Neural progenitor cell (in vitro differentiated cells): ENCODE measurements around the gene APH1B. TPM values are rescaled to one million over a fixed set of nuclear protein-coding genes. Genes with fewer than 3 reads are reported as not detected.

ENCODE experiments used
- DNase-seq: peaks from one replicate; pipeline ENCODE4 v3.0.0-alpha.2; 2016; ENCODE audit warnings: low spot score
- H2AFZ ChIP-seq: fragments of 200-600 bp; sonication (generic); replicated peaks from 2 replicates; pipeline ENCODE4 v1.6.1; 2016; ENCODE audit warnings: antibody characterized with exemption
- H3F3A ChIP-seq: fragments of 200-600 bp; sonication (generic); 2 replicates; pipeline ENCODE4 v1.6.1; 2016; ENCODE audit warnings: antibody characterized with exemption, low read depth
- H3K27ac ChIP-seq: fragments of 200-600 bp; sonication (generic); 2 replicates; pipeline ENCODE4 v1.5.1; 2016; ENCODE audit warnings: mild to moderate bottlenecking
- H3K27me3 ChIP-seq: fragments of 200-600 bp; sonication (generic); 2 replicates; pipeline ENCODE4 v1.6.1; 2016; ENCODE audit warnings: mild to moderate bottlenecking, moderate library complexity
- H3K36me3 ChIP-seq: fragments of 200-600 bp; sonication (generic); 2 replicates; pipeline ENCODE4 v1.5.1; 2016
- H3K4me1 ChIP-seq: fragments of 200-600 bp; sonication (generic); 2 replicates; pipeline ENCODE4 v1.6.1; 2016; ENCODE audit warnings: mixed run types
- H3K4me2 ChIP-seq: fragments of 200-600 bp; sonication (generic); 2 replicates; pipeline ENCODE4 v1.6.1; 2016
- H3K4me3 ChIP-seq: fragments of 200-600 bp; sonication (generic); 2 replicates; pipeline ENCODE4 v1.5.1; 2016
- H3K79me2 ChIP-seq: fragments of 200-600 bp; sonication (generic); 2 replicates; pipeline ENCODE4 v1.6.1; 2016; ENCODE audit warnings: low read depth
- H3K9ac ChIP-seq: fragments of 200-600 bp; sonication (generic); 2 replicates; pipeline ENCODE4 v1.6.1; 2016
- H3K9me3 ChIP-seq: fragments of 200-600 bp; sonication (generic); 2 replicates; pipeline ENCODE4 v1.5.1; 2016; ENCODE audit warnings: low read depth
- H4K20me1 ChIP-seq: fragments of 200-600 bp; sonication (generic); 2 replicates; pipeline ENCODE4 v1.6.1; 2016; ENCODE audit warnings: low read depth
- H3K27ac Mint-ChIP-seq: 3 replicates; pipeline ENCODE4 v1.8.0; 2021; ENCODE audit warnings: mixed read lengths
- H3K27me3 Mint-ChIP-seq: 2 replicates; pipeline ENCODE4 v1.8.0; 2022; ENCODE audit warnings: low read depth, mild to moderate bottlenecking, inconsistent platforms, moderate library complexity, mixed read lengths; ENCODE audit not compliant: insufficient read depth
- H3K36me3 Mint-ChIP-seq: 3 replicates; pipeline ENCODE4 v1.8.0; 2021; ENCODE audit warnings: mixed read lengths
- H3K4me1 Mint-ChIP-seq: 3 replicates; pipeline ENCODE4 v1.8.0; 2021; ENCODE audit warnings: mixed read lengths
- H3K4me3 Mint-ChIP-seq: 3 replicates; pipeline ENCODE4 v1.8.0; 2021; ENCODE audit warnings: mild to moderate bottlenecking, moderate library complexity, mixed read lengths
- H3K9me3 Mint-ChIP-seq: 3 replicates; pipeline ENCODE4 v1.8.0; 2020; ENCODE audit warnings: mixed read lengths
- CTCF ChIP-seq: fragments of 200-600 bp; sonication (generic); IDR thresholded peaks from 2 replicates; pipeline ENCODE4 v1.5.1; 2017; ENCODE audit warnings: antibody characterized with exemption, mild to moderate bottlenecking
- EZH2 ChIP-seq: fragments of 200-600 bp; sonication (generic); IDR thresholded peaks from 2 replicates; pipeline ENCODE4 v1.6.1; 2017; ENCODE audit warnings: antibody characterized with exemption, mild to moderate bottlenecking, moderate library complexity
- EZH2phosphoT487 ChIP-seq: fragments of 200-600 bp; sonication (generic); IDR thresholded peaks from 2 replicates; pipeline ENCODE4 v1.6.1; 2017; ENCODE audit warnings: antibody characterized with exemption
- total RNA-seq: library from RNA; depleted of rRNA; stranded (reverse); fragments of >200 nt; gene quantifications from 2 replicates; pipeline ENCODE4 v1.2.3, GENCODE V29; 2015; ENCODE audit warnings: low replicate concordance

The APH1B gene
- total RNA-seq, 1 donor from 2014 or later: 4.0 TPM

GRCh38 chr15:63347074-63347857 lies 69.9 kb downstream of the APH1B start:
- H3K27me3 ChIP-seq: peaks cover 29% of the 10 kb centered on the region
- H3F3A ChIP-seq: no peaks in the 10 kb centered on the region
- H3K9me3 Mint-ChIP-seq: no peaks in the 10 kb centered on the region
- H3K27ac Mint-ChIP-seq: peak overlapping the region; percentile 83
- no peak for DNase-seq
- H3K9ac ChIP-seq: no peak overlapping the region
- H3K36me3 ChIP-seq: no peaks in the 10 kb centered on the region
- H3K4me3 ChIP-seq: no peak overlapping the region
- peaks cover 49% of the 10 kb centered on the region for H3K4me1 Mint-ChIP-seq
- H3K79me2 ChIP-seq: no peaks in the 10 kb centered on the region
- H3K4me3 Mint-ChIP-seq: peak overlapping the region; percentile 47
- peaks cover 25% of the 10 kb centered on the region for H3K4me1 ChIP-seq
- H2AFZ ChIP-seq: no peak overlapping the region
- no peak overlapping the region for H3K27ac ChIP-seq
- peaks cover 16% of the 10 kb centered on the region for H3K27me3 Mint-ChIP-seq
- no peak overlapping the region for H3K4me2 ChIP-seq
- peaks cover 3% of the 10 kb centered on the region for H4K20me1 ChIP-seq
- H3K9me3 ChIP-seq: no peaks in the 10 kb centered on the region
- TF ChIP-seq EZH2: no peak
- H3K36me3 Mint-ChIP-seq: no peaks in the 10 kb centered on the region

GRCh38 chr15:63348392-63348791 lies 71.0 kb downstream of the APH1B start:
- no peaks in the 10 kb centered on the region for H3K36me3 Mint-ChIP-seq
- peak overlapping the region; percentile 50 for H3K27ac Mint-ChIP-seq
- Histone ChIP-seq H2AFZ (no peak overlapping the region), H3K79me2 (no peaks in the 10 kb centered on the region), H4K20me1 (peaks cover 2% of the 10 kb centered on the region), H3K36me3 (no peaks in the 10 kb centered on the region), H3K27ac (no peak overlapping the region), H3K9me3 (no peaks in the 10 kb centered on the region), H3F3A (no peaks in the 10 kb centered on the region), H3K27me3 (peaks cover 27% of the 10 kb centered on the region), H3K9ac (no peak overlapping the region), H3K4me3 (no peak overlapping the region), H3K4me1 (peaks cover 14% of the 10 kb centered on the region), H3K4me2 (no peak overlapping the region)
- DNase-seq: no peak
- TF ChIP-seq EZH2phosphoT487 (no peak), EZH2 (no peak), CTCF (no peak)
- peaks cover 14% of the 10 kb centered on the region for H3K27me3 Mint-ChIP-seq
- no peaks in the 10 kb centered on the region for H3K9me3 Mint-ChIP-seq
- H3K4me1 Mint-ChIP-seq: peaks cover 40% of the 10 kb centered on the region
- no peak overlapping the region for H3K4me3 Mint-ChIP-seq

GRCh38 chr15:63349156-63349555 lies 71.8 kb downstream of the APH1B start:
- H3K9me3 ChIP-seq: no peaks in the 10 kb centered on the region
- H3K4me3 ChIP-seq: no peak overlapping the region
- Mint-ChIP-seq H3K4me1 (peaks cover 36% of the 10 kb centered on the region), H3K9me3 (no peaks in the 10 kb centered on the region), H3K27me3 (peaks cover 9% of the 10 kb centered on the region), H3K4me3 (no peak overlapping the region), H3K36me3 (no peaks in the 10 kb centered on the region), H3K27ac (no peak overlapping the region)
- no peaks in the 10 kb centered on the region for H3K79me2 ChIP-seq
- no peak overlapping the region for H3K27ac ChIP-seq
- H2AFZ ChIP-seq: no peak overlapping the region
- TF ChIP-seq CTCF (no peak), EZH2 (no peak), EZH2phosphoT487 (no peak)
- no peaks in the 10 kb centered on the region for H3K36me3 ChIP-seq
- DNase-seq: no peak
- no peak overlapping the region for H3K9ac ChIP-seq
- H4K20me1 ChIP-seq: no peaks in the 10 kb centered on the region
- H3K4me1 ChIP-seq: peaks cover 12% of the 10 kb centered on the region
- no peak overlapping the region for H3K4me2 ChIP-seq
- no peaks in the 10 kb centered on the region for H3F3A ChIP-seq
- H3K27me3 ChIP-seq: peaks cover 20% of the 10 kb centered on the region

- H3K79me2 ChIP-seq: no peaks in the 10 kb centered on the region
- no peak overlapping the region for H3K4me3 ChIP-seq
- H2AFZ ChIP-seq: no peak overlapping the region
- no peaks in the 10 kb centered on the region for H3K36me3 ChIP-seq
- H3K9ac ChIP-seq: no peak overlapping the region
- H3F3A ChIP-seq: no peaks in the 10 kb centered on the region
- H3K4me2 ChIP-seq: no peak overlapping the region
- peaks cover 12% of the 10 kb centered on the region for H3K4me1 ChIP-seq
- no peak overlapping the region for H3K27ac ChIP-seq
- H3K4me3 Mint-ChIP-seq: no peak overlapping the region
- no peaks in the 10 kb centered on the region for H4K20me1 ChIP-seq
- no peaks in the 10 kb centered on the region for H3K9me3 ChIP-seq
- TF ChIP-seq EZH2 (no peak), EZH2phosphoT487 (no peak), CTCF (no peak)
- peak overlapping the region; percentile 80 for H3K27ac Mint-ChIP-seq
- no peak for DNase-seq
- H3K36me3 Mint-ChIP-seq: no peaks in the 10 kb centered on the region
- no peaks in the 10 kb centered on the region for H3K9me3 Mint-ChIP-seq
- H3K4me1 Mint-ChIP-seq: peaks cover 38% of the 10 kb centered on the region
- H3K27me3 ChIP-seq: peaks cover 15% of the 10 kb centered on the region
- H3K27me3 Mint-ChIP-seq: peaks cover 9% of the 10 kb centered on the region
Measured at GRCh38 chr15:63349621-63350020, 72.2 kb downstream of the APH1B start.
